Aortic smooth muscle cell (primary cell): ENCODE results near the gene PHKG2. TPM values are rescaled to one million over a fixed set of nuclear protein-coding genes. Genes with fewer than 3 reads are reported as not detected.

ENCODE experiments used
- total RNA-seq: library from RNA; depleted of rRNA; stranded (reverse); fragments of >200 nt; gene quantifications from 2 replicates; pipeline ENCODE4 v1.2.3, GENCODE V29; 2014

The PHKG2 gene, protein sequence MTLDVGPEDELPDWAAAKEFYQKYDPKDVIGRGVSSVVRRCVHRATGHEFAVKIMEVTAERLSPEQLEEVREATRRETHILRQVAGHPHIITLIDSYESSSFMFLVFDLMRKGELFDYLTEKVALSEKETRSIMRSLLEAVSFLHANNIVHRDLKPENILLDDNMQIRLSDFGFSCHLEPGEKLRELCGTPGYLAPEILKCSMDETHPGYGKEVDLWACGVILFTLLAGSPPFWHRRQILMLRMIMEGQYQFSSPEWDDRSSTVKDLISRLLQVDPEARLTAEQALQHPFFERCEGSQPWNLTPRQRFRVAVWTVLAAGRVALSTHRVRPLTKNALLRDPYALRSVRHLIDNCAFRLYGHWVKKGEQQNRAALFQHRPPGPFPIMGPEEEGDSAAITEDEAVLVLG
- total RNA-seq = 14.5 and 16.9 TPM in 2 replicates

DNA sequence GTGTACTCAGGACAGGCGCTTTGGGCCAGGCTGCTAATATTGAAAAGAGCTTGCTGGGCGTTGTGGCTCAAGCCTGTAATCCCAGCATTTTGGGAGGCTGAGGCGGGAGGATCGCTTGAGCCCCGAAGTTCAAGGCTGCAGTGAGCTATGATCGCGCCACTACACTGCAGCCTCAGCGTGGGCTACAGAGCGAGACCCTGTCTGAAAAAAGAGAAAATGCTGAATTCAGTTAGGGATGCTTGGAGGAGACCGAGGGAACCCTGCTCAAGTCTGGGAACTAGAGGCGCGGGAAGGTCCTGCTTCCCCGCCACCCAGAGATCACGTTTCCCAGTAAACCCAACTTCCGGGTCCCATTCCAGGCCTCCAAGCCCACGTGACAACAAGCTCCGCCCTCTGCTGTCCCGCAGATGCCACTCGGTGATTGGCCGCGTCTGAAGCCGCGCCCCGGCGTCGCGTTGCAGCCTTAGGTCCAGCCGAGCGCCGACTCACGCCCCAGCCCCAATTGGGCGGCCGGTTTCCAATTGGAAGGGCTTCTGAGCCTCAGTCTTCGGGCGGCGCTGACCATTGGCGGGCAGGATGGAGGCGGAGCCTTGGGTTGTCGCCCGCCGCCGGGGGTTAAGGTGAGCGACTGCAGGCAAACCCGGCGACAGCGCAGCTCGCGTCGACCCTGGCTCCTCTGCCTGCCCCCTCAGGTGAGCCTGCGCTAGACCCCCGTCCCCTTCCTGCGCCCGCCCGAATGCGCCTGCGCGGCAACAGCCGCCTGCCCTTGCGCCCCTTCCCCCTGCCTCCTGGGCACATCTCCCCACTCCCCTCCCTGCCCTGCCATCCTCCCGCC is at the start of gene PHKG2:
Gene PHKG2 (plus strand): TSS at position 627 of the 835 bp plus-strand sequence. CDS start 396 bp downstream, outside the sequence.

DNA sequence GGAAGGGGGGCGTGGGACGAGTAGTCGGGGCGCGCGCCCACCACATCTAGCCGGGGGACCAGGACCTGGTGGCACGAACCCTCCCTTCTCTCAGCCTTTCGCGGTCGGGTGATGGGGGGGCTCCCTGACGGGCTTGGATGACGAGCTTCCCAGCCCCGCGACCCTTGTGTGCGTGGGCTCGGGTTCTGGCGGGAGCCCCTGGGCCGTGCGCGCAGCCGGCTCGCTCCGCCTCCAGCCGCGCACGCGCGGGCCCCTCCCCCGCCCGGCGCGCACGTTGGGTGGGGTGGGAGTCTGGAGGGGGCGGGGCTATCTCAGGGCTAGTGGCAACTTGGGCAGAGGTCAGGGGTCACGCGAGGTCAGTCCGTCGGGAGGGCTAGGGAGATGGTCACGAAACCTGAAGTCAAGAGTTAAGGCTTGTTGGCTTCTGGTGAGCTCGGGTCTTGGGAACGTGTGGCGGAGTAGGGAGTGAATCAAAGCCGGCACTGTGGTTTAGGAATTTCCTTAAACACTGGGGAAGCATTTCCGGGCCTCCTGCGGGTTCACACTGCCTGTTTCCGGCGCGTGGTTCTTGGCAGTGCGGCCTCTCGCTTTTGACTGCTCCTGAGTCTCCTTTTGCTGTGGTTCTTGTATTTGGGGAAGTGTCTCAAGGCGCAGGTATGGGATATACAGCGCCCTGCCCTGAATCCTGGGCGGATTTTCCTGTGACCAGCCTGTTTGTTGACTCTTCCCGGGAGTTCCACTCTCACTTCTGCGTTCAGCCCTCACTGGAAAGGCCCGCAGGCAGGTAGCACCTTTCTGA is 49.2 kb upstream of the PHKG2 start, which contains the start of gene SRCAP:
Gene SRCAP (plus strand): TSS at position 356 of the 799 bp plus-strand sequence. CDS start 1,654 bp downstream, outside the sequence.

DNA sequence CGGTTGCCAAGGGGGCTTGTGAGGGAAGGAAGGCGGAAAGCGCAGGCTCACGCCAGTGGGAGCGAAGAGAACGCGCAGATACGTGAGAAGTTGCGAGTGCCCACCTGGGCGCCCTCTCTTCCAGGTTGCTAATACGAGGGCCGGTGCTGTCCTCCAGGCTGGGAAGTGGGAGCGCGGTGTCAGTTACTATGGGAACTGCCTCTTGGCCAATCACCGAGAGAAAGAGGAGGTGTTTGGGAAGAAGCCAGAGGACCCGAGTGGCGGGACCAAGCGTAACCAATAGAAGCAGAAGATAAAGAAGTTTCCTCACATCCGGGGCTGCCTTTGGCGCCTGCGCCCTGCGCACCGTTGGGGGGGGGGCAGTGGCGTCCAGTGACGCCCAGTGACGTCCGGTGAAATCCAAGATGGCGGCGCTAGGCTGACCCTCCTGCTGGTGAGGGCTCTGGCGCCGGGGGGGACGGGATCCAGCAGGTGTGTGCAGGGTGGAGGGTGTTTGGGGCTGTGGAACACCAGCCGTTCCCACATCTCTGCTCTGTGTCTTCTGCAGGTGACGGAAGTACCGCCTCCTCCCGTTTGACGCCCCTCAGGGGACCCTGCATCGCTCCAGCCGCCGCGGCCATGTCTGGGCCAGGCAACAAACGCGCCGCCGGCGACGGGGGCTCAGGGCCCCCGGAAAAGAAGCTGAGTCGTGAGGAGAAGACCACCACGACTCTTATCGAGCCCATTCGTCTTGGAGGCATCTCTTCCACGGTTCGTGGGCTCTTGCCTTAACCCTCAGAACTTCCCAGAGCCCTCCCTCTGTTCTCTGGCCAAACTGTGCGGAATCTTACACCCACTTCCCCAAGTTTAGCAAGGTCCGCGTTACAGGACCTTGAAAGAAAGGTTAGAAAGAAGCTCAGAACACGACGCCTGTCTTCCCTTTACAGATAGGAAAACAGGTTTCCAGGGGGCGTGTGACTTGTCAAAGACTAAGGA is 14.0 kb downstream of the PHKG2 start, which contains the start of the genes CFAP119 and RNF40:
Gene CFAP119 (minus strand): TSS at position 135 of the 975 bp plus-strand sequence. CDS start 314 bp downstream, outside the sequence.
Gene RNF40 (plus strand): TSS at position 395 of the 975 bp plus-strand sequence. CDS start 224 bp downstream, at position 619.

DNA sequence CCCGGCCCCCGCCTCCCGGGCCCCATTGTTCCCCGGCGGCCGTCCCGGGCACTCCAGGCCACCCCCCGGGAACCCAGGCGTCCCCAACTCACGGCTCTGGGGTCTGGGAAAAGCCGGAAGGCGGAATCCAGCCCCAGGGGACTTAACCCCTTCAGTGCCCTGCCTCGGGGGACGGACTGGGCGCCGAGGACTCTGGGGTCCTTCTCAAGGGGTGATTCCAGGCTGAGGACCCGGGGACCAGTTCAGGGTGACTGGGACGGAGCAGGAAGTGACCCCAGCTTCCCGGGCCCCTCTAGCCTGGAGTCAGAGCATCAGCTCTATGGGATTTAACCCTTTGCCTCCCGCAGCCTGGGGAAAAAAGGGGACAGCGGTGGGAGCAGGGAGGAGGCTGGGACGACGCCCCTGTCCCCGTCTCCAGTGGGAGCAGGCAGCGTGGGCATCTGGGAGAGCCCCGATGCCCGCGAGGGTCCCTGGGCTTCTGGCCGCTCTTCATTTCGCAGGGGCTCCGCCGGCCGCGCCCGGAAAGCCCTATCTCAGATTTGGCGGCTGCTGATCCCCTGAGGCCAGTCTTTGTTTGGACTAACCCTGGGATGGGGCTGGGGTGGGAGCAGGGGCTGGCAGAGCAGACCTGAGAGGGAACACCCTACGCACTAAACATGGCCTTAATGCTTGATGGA is 38.8 kb downstream of the PHKG2 start, which contains the start of gene ZNF629:
Gene ZNF629 (minus strand): TSS at position 270 of the 677 bp plus-strand sequence. CDS start 2,723 bp downstream, outside the sequence.

Other genes with a start within 250 kb of the PHKG2 start
- 11.9 and 12.0 TPM in 2 replicates for gene ZNF768, start 221.9 kb upstream of the PHKG2 start, total RNA-seq
- gene ZNF747, start 213.6 kb upstream of the PHKG2 start, total RNA-seq = 8.0 and 9.1 TPM in 2 replicates
- 2.8 and 3.0 TPM in 2 replicates for gene ZNF764, start 190.1 kb upstream of the PHKG2 start, total RNA-seq
- 10.4 and 17.3 TPM in 2 replicates for gene ZNF688, start 176.7 kb upstream of the PHKG2 start, total RNA-seq
- gene ZNF785, start 162.7 kb upstream of the PHKG2 start, total RNA-seq = 5.9 and 7.2 TPM in 2 replicates
- gene ZNF689, start 138.0 kb upstream of the PHKG2 start, total RNA-seq = 4.0 and 4.2 TPM in 2 replicates
- 6.2 and 6.8 TPM in 2 replicates for gene PRR14, start 97.5 kb upstream of the PHKG2 start, total RNA-seq
- 18.0 and 19.3 TPM in 2 replicates for gene FBRS, start 90.0 kb upstream of the PHKG2 start, total RNA-seq
- 20.9 and 24.3 TPM in 2 replicates for gene SRCAP, start 49.3 kb upstream of the PHKG2 start, total RNA-seq
- gene CFAP119, start 13.6 kb downstream of the PHKG2 start, total RNA-seq = 2.7 and 2.9 TPM in 2 replicates
- 62.4 and 68.3 TPM in 2 replicates for gene RNF40, start 13.9 kb downstream of the PHKG2 start, total RNA-seq
- gene ZNF629, start 38.8 kb downstream of the PHKG2 start, total RNA-seq = 8.6 and 8.7 TPM in 2 replicates
- gene BCL7C, start 145.7 kb downstream of the PHKG2 start, total RNA-seq = 44.0 and 51.7 TPM in 2 replicates
- gene CTF1, start 148.2 kb downstream of the PHKG2 start, total RNA-seq = 0.81 and 0.92 TPM in 2 replicates
- gene FBXL19, start 175.1 kb downstream of the PHKG2 start, total RNA-seq = 12.9 and 13.2 TPM in 2 replicates
- gene ORAI3, start 200.6 kb downstream of the PHKG2 start, total RNA-seq = 31.3 and 38.6 TPM in 2 replicates
- 1.7 and 3.4 TPM in 2 replicates for gene SETD1A, start 209.3 kb downstream of the PHKG2 start, total RNA-seq
- 25.8 and 27.6 TPM in 2 replicates for gene HSD3B7, start 236.8 kb downstream of the PHKG2 start, total RNA-seq